Lung (tissue), 12 donors: Measurements from ENCODE around the gene ELF1. TPM values are rescaled to one million over a fixed set of nuclear protein-coding genes. Genes with fewer than 3 reads are reported as not detected.

Experiments used
- ATAC-seq: fragments of 200-7000 bp; cut with Tn5 transposase; one replicate; pipeline ENCODE4 v1.9.1; 2020; ENCODE audit warnings: moderate number of reproducible peaks; ENCODE audit not compliant: insufficient read depth, low FRiP score
- DNase-seq, 3 donors: peaks; one replicate each; pipeline ENCODE4 v3.0.0-alpha.2; 2013 to 2017
- H3K27ac ChIP-seq, 2 donors: one replicate each; pipeline ENCODE4 v1.5.1; 2013; ENCODE audit warnings: mild to moderate bottlenecking in 2 of 2, moderate library complexity in 2 of 2, control low read depth in 1 of 2, inconsistent platforms in 1 of 2, low read depth in 1 of 2, low read length in 1 of 2
- H3K27me3 ChIP-seq, 3 donors: one replicate each; pipeline ENCODE4 v1.5.1; 2013; ENCODE audit warnings: low read length in 2 of 3; ENCODE audit not compliant: control insufficient read depth in 3 of 3, insufficient read depth in 3 of 3
- H3K36me3 ChIP-seq, 4 donors: one replicate each; pipeline ENCODE4 v1.5.1; 2013; ENCODE audit warnings: low read length in 4 of 4, mild to moderate bottlenecking in 1 of 4, moderate library complexity in 1 of 4; ENCODE audit not compliant: control insufficient read depth in 4 of 4, insufficient read depth in 4 of 4
- H3K4me1 ChIP-seq, 5 donors: one replicate each; pipeline ENCODE4 v1.5.1; 2013; ENCODE audit warnings: low read length in 5 of 5, mild to moderate bottlenecking in 2 of 5, moderate library complexity in 1 of 5; ENCODE audit not compliant: control insufficient read depth in 5 of 5, insufficient read depth in 5 of 5
- H3K4me3 ChIP-seq: one replicate; pipeline ENCODE4 v1.5.1; 2013; ENCODE audit warnings: mild to moderate bottlenecking, control low read depth, moderate library complexity
- H3K9ac ChIP-seq, 2 donors: one replicate each; pipeline ENCODE4 v1.5.1; 2013; ENCODE audit warnings: low read length in 2 of 2, control low read depth in 1 of 2; ENCODE audit not compliant: insufficient read depth in 1 of 2
- H3K9me3 ChIP-seq, 4 donors: one replicate each; pipeline ENCODE4 v1.5.1; 2013; ENCODE audit warnings: low read length in 3 of 4, mild to moderate bottlenecking in 1 of 4, moderate library complexity in 1 of 4; ENCODE audit not compliant: control insufficient read depth in 4 of 4, insufficient read depth in 3 of 4
- CTCF ChIP-seq: IDR thresholded peaks from 2 replicates; pipeline ENCODE4 v1.5.1; 2012; ENCODE audit warnings: mild to moderate bottlenecking; ENCODE audit errors: control extremely low read depth, extremely low read depth
- WGBS, 2 donors: extraction: QIAGEN DNeasy Blood & Tissue Kit; methylation state at CpG; one replicate each; pipeline ENCODE4 v1.1.7; 2013; 5-methylcytosine and 5-hydroxymethylcytosine counted together
- polyA plus RNA-seq, 2 donors: library from polyadenylated mRNA; stranded (reverse); fragments of 200-250 nt; gene quantifications; one replicate each; pipeline ENCODE4 v1.2.1, GENCODE V29; 2013
- total RNA-seq, 2 donors: library from RNA; depleted of rRNA in 1 of 2; stranded (reverse); fragments of >200 nt in 1 of 2; gene quantifications; one replicate each; pipeline ENCODE4 v1.2.1, GENCODE V29; 2014 to 2021
- donor health status: control.
- donor health status: control.
- donor health status: Bipolar disorder and iron deficiency.
- donor health status: healthy.
- donor health status: DM: yes; HTN: yes; CAD: no.

ELF1 gene
- total and polyA plus RNA-seq, 4 donors = 10.8 to 107 (median 63.6) TPM

GRCh38 chr13:41013835-41014234, 5.3 kb downstream of the ELF1 start:
- DNase-seq (no peak), ATAC-seq (no peak)
- no peak for TF ChIP-seq CTCF
- H3K27ac ChIP-seq = no peak overlapping the region
- H3K4me1 ChIP-seq = peaks cover 0 to 9% (median 0%) of the 10 kb centered on the region in 5 donors
- H3K27me3 ChIP-seq = no peaks in the 10 kb centered on the region
- no peak overlapping the region for H3K9ac ChIP-seq
- peaks cover 0 to 7% (median 2%) of the 10 kb centered on the region in 4 donors for H3K36me3 ChIP-seq
- no peaks in the 10 kb centered on the region for H3K9me3 ChIP-seq
- WGBS, 2 donors = 56 to 76% methylated on average over 2 of the region's 2 CpGs
- H3K4me3 ChIP-seq = no peak overlapping the region

- DNase-seq (no peak), ATAC-seq (no peak)
- WGBS, 2 donors = 53 to 82% methylated on average over 2 of the region's 2 CpGs
- H3K27me3 ChIP-seq = no peaks in the 10 kb centered on the region
- no peak for TF ChIP-seq CTCF
- no peaks in the 10 kb centered on the region for H3K9me3 ChIP-seq
- peaks cover 0 to 7% (median 2%) of the 10 kb centered on the region in 4 donors for H3K36me3 ChIP-seq
- no peak overlapping the region for H3K4me3 ChIP-seq
- H3K9ac ChIP-seq = no peak overlapping the region
- peaks cover 0 to 9% (median 0%) of the 10 kb centered on the region in 5 donors for H3K4me1 ChIP-seq
- no peak overlapping the region for H3K27ac ChIP-seq
These were observed 6.6 kb downstream of the ELF1 start for GRCh38 chr13:41012536-41012935.

DNA sequence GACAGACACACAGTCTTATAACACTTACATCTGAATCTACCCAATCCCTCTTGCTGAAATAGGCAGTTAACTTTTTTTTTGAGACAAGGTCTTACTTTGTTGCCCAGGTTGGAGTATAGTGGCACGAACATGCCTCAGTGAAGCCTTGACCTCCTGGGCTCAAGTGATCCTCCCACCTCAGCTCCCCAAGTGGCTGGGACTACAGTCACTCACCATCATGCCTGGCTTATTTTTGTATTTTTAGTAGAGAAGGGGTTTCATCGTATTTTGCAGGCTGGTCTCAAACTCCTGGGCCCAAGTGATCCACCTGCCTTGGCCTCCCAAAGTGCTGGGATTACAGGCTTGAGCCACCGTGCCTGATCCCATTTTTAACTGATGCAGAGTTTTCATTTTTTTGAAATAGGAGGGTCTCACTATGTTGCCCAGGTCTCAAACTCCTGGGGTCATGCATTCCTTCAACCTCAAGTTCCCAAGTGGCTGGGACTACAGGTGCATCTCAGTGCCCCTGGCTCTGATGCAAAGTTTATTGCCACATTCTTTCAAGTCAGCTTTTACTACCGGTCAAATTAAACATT, 7.6 kb downstream of the ELF1 start:
- H3K4me3 ChIP-seq = no peak overlapping the region
- 76 to 86% methylated on average over 4 of the region's 4 CpGs for WGBS, 2 donors
- TF ChIP-seq CTCF = no peak
- H3K27me3 ChIP-seq = no peaks in the 10 kb centered on the region
- peaks cover 0 to 7% (median 2%) of the 10 kb centered on the region in 4 donors for H3K36me3 ChIP-seq
- H3K27ac ChIP-seq = no peak overlapping the region
- ATAC-seq = no peak
- DNase-seq = no peak
- no peaks in the 10 kb centered on the region for H3K9me3 ChIP-seq
- H3K9ac ChIP-seq = no peak overlapping the region
- peaks cover 0 to 11% (median 3%) of the 10 kb centered on the region in 5 donors for H3K4me1 ChIP-seq

DNA sequence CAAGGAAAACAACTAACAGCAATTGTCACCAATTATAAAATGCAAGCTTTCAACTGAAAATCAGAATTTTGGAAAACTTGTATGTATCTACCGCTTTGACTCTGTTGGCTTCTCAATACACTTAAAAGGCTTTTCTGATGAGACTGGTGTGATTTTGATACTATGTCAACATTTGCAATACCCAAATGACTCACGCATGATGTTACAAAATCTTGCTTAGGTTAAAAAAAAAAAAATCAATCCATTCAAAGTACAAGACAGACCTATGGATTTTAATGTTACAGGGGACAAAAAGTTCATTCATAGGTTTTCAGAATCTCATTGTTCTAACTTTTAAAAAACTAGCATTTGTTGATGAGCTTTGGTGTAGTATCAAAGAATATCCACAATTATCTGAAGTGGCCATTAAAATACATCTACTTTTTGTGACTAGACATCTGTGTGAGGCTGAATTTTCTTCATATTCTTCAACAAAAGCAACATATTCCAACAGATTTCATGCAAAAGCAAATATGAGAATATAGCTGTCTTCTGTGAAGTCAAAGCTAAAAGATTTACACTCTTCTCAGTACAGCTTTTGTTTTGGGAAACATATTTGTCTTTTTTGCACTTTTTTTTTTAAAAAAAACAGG, 10.7 kb downstream of the ELF1 start:
- no peaks in the 10 kb centered on the region for H3K9me3 ChIP-seq
- H3K36me3 ChIP-seq = peaks cover 0 to 7% (median 2%) of the 10 kb centered on the region in 4 donors
- ATAC-seq (no peak), DNase-seq (no peak)
- H3K4me3 ChIP-seq = no peak overlapping the region
- WGBS, 2 donors = 39 to 49% methylated on average over 2 of the region's 2 CpGs
- H3K9ac ChIP-seq = no peak overlapping the region
- H3K27ac ChIP-seq = no peak overlapping the region
- peaks cover 0 to 11% (median 6%) of the 10 kb centered on the region in 5 donors for H3K4me1 ChIP-seq
- TF ChIP-seq CTCF = no peak
- H3K27me3 ChIP-seq = no peaks in the 10 kb centered on the region
